NCI-H2227 (cell line): Measurements from ENCODE around the gene C5orf34.
"Not testable (repeated sequence)": the region's sequence is repeated elsewhere in the genome, so short reads cannot be mapped to it uniquely, and the experiment has no call there.

ENCODE experiments used
- DNase-seq: peaks from one replicate; lab custom pipeline; 2025; ENCODE audit not compliant: unreplicated experiment; lab: John Stamatoyannopoulos, UW

The C5orf34 gene

DNA sequence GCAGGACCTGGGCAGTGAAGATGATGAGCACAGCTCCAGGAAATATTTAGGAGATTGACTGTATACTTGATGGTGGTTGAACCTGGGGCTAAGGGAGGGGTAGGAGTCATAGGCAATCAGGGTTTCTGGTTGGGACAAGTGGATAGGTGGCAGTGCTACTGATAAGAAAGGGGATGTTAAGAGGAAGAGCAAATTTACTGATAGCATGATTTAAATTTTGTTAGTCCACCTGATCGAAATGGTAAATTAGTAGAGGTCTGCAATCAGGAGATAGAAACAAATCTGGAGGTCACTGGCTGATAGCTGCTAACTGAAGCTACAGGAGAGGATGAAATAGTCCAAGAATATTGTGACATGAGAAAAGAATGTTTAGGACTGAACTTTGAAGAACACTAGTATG is 5.7 kb upstream of the C5orf34 start:
- no peak for DNase-seq

DNA sequence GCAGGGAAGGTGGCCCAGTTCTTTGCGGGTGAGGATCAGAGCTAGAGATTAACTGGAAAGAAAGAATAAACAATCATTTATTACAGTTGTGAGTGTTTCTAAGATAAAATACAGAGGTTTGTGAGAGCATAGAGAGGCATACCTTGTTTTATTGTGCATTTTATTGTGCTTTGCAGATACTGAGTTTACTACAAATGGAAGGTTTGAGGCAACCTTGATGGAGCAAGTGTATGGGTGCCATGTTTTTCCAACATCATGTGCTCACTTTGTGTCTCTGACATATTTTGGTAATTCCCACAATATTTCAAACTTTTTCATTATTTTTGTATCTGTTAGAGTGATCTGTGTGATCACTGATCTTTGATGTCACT is 715 bp upstream of the C5orf34 start:
- peak; percentile 50 for DNase-seq

DNA sequence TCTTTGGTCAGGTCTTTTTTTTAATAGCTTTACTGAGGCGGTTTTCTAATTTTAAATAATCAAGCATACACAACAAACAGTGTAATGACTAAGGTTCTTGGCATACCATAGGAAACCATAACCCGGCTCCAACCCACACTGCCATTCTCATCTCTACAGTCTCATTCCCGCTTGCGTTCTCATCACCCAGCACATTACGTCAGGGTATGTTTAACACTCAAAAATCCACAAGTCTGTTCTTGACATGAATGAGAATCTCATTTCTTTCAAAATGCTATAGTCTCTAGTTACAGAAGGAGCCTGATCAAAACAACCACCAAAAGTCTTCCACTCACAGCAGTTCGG is 505 bp downstream of the C5orf34 start:
- peak; percentile 71 for DNase-seq

DNA sequence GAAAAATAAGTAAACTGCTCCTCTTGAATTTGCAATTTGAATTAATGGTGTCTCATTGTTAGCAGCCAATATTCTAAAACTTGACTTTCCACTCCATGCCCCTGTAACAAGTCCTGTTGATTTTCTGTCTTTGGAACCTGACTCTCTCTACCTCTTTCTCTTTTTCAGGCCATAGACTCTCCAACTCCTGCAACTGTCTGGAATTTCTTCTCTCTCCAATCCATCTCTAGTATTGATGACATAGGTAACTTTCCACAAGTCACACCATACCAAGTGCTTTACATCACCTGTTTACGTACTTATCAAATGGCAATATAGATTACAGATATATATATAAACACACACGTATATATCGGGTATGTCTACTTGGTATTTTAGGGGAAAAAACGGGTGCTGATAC is 923 bp downstream of the C5orf34 start:
- no peak for DNase-seq

DNA sequence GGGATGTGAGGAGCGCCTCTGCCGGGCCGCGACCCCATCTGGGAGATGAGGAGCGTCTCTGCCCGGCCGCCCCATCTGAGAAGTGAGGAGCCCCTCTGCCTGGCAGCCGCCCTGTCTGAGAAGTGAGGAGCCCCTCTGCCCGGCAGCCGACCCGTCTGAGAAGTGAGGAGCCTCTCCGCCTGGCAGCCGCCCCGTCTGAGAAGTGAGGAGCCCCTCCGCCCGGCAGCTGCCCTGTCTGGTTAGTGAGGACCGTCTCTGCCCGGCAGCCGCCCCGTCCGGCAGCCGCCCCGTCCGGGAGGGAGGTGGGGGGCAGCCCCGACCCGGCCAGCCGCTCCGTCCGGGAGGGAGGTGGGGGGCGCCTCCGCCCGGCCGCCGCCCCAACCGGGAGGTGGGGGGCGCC is 3.9 kb downstream of the C5orf34 start:
- DNase-seq: not testable (repeated sequence)

DNA sequence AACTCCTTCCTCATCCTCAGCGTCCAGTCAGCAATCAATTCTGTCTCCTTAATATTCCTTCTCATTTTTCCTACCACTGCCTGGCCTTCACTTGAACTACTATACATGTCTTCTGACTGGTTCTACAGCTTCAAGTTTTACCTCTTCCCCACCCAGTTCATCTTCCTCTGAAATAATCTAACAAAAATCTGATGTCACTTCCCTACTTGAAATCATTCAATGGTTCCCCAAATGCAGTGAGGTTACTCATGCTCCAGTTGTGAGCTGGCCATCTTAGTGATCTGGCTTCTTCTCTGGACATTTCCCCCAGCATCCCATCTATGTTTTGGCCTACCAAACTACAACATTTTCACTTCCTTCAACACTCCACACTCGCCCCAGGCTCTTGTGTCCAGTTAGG is 16.4 kb downstream of the C5orf34 start:
- no peak for DNase-seq

DNA sequence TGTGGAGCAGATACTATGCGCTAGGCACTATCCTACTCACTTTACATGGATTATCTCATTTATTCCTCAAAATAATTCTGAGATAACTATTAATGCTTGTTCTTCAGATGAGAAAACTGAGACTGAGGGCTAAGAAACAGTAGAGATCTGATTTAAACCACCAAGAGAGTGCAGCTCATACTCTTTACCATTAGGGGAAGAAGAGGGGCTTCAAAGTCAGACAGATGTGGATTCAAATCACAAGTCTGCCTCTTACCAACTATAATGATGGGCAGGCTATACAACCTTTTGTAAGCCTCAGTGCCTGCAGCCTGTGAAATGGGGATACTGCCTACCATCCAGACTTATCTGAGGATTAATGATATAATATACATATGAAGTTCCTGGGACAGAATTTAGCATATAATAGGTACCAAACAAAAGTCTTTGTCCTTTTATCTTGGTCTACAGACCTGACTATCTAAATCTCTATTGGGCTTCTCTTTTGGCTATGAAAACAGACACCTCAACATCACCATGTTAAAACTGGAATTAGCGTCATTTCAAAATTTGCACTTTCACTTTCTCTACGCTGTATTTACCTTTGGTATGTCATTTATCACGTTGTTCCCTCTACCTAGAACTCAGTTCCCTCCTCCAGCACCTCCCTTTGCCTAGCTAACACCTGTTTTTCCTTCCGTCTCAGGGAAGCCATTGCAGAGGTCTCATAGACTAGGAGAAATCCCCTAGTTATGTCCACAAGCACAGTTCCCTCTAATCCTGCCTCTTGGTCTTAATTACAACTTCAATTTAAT is 17.4 kb downstream of the C5orf34 start:
- no peak for DNase-seq

DNA sequence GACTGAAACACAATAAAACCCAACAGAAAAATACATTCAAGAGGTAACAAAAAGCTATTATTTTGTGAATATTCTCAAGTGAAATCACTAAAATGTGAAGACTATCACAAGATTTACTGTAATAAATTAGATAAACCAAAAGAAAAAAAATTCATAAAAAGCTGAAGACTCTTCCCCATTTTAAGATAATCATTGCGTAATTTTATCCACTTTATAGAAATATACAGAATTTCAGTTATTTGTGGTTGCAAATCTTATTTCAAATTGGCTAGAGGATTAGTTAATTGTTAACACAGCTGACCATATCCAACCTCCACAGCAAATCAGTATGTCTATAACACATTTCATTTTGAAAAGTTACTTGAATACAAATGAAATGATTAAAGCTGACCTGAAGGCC is 23.6 kb downstream of the C5orf34 start:
- DNase-seq: no peak

DNA sequence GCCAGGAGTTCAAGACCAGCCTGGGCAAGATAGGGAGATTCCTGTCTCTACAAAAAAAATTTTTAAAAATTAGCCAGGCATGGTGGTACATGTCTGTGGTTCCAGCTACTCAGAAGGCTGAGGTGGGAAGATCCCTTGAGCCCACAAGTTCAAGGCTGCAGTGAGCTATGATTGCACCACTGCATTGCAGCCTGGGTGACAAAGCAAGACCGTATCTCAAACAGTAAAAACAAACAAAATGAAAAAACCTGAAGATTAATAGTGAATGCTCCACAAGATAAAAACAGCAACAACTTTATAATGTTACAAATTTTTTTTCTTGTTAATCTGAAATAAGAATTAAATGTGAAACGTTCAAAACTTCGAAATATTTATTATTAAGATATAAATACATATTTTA is 28.6 kb downstream of the C5orf34 start:
- no peak for DNase-seq

DNA sequence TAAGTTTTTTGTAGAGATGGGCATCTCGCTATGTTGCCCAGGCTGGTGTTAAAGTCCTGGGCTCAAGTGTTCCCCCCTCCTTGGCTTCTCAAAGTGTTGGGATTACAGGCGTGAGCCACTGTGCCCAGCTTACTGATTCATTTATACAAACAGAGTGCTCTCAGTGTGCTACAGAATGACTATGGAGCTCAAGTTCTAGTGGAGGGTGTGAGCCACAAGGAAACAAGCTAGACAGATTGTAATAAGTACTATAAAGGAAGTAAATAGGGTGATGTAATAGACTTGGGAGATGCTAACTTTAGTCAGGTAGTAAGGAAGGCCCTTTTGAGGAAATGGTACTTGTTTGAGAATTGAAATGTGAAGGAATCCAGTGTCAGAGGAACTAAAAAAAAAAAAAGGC is 29.5 kb downstream of the C5orf34 start:
- no peak for DNase-seq

DNA sequence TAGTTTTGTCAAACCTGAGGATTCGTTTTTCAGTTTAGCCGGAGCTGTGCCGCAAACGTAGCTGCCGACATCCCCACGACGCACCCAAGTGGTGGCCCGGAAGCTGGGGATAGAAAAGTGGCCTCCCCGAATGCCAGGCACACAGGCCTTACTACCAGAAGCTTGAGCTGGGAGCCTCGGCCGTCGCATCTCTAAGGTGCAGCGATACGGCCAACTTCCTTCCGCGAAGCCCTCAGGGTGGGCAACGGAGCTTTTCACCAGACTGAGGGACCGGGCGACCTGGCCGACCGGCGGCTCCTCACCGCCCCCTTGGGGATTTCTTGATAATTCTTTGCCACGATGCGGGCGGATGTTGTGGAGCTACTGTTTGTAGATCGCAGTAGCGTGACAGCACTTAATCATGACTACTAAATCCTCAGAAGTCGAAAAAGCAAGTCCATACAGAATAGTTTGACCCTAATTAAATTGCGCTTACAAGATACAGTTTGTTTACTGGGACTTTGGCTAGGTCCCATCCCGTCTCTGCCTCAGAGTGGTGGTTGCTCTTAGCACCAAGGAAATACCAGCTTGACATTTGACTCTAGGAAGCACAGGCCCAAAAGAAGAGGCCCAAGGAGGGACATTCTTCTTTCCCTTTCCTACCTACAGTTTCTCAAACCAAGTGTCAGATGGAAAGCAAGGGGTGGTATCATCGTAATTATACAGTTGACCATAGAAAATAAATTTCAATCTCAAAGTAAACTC is 30.7 kb downstream of the C5orf34 start:
- DNase-seq: peak; percentile 92

DNA sequence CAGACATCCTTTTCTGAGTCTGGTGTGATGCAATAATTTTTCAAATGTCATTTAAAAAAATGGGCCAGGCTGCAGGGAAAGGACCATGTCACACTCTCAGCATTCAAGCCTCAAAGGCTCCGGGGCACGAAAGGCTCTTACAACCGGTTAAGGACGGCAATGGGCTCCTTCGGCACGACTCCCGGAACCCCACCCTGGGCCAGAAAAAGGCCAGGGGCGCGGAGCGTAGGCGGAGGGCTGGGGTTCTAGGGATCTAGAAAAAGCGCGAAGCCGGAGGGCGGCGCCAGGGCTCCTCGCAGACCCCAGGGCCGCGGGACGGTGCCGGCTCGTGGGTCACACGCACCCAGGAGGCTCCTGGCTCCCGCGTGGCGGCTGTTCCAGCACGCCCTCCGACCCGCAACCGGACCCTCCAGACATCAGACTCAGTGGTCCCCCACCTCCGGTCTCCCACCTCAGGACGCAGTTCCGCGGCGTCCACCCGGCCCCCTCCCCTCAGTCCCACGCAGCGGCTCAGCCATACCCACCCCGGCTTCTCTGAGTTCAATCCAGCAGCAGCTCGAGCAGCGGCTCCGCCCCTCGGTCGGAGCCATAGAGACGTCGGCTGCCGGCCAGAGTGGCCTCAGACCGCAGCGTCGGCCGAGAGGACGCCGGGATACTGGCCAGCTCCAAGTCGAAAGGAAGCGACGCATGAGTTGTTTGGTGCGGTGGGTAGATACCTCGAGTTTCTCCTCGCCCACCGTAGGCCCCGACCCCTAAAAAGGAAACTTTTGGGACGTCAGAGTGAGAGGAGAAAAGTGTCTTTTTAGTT is 31.4 kb downstream of the C5orf34 start, which contains the start of gene TMEM267:
Gene TMEM267, minus strand, starts transcription at position 568 of the 808 bp plus-strand sequence. CDS start 29,896 bp downstream, outside the sequence.
- peak; percentile 98 for DNase-seq

DNA sequence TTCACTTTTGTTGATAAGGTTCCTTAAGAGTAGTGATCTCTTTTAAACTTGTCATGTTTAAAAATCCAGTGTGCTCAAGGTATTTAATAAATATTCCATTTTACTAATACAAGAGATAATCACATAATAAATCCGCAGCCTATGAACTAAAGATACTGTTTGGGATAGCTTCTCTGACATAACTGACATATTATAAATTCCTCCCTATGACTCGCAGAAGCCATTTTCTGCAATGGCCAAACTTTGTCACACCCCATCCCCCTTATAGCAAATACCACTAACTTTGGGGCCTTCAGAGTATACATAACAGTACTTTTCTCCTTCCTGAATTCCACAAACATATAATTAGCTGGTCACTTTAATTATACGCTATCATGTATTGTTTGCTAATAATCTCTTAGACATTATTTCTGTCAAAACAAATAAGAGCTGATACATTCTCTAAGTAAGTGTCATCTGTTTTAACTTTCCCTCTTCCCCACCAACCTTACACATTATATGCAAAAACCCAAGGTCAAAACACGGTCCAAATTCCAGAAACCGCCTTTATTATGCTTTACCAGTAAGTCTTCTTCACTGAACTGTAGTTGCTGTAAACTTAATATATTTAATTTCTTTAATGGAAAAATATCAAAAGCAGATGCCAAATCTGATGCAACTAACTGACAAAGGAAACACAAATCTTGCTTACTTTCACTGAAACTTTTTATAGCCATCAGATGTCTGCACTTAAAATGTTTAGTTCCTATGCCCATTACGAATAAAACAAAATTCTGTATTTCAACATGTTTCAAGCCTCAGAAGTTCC is 32.3 kb downstream of the C5orf34 start:
- DNase-seq: no peak

DNA sequence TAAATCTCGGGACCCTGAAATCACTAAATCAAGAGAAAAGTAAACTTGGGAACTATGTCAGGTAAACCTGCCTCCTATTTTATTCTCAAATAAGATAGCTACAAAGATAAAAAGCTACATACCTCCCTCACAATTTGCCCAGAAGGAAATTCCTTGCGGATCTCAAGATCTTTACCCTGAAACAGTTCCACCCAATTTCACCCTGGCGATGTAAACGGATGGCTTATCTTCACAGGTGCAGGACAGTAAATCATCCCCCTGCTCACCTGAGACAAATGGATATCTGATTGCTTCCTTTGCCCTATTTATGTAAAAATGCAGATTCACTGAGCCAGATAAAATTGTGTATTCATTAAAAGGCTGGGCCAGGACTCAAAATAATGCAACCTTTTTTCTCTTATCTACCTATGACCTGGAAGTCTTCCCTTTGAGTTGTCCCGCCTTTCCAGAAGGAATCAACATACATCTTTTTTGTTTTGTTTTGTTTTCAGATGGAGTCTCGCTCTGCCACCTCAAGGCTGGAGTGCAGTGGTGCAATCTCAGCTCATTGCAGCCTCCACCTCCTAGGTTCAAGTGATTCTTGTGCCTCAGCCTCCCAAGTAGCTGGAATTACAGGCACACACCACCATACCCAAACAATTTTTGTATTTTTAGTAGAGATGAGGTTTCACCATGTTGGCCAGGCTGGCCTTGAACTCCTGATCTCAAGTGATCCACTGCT is 45.1 kb downstream of the C5orf34 start:
- no peak for DNase-seq

DNA sequence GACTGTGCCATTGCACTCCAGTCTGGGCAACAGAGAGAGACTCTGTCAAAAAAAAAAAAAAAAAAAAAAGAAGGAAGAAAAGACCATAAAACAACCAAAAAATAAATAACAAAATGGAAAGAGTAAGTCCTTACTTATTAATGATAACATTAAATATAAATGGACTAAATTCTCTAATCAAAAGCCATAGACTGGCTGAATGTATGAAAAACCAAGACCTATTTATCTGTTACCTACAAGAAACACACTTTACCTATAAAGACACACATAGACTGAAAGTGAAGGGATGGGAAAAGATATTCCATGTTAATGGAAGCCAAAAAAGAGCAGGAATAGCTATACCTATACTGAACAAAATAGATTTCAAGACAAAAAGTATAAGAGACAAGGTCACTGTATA is 47.8 kb downstream of the C5orf34 start:
- no peak for DNase-seq

DNA sequence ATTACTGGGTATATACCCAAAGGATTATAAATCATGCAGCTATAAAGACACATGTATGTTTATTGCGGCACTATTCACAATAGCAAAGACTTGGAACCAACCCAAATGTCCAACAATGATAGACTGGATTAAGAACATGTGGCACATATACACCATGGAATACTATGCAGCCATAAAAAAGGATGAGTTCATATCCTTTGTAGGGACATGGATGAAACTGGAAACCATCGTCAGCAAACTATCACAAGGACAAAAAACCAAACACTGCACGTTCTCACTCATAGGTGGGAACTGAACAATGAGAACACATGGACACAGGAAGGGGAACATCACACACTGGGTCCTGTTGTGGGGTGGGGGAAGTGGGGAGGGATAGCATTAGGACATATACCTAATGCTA is 49.5 kb downstream of the C5orf34 start:
- not testable (repeated sequence) for DNase-seq

DNA sequence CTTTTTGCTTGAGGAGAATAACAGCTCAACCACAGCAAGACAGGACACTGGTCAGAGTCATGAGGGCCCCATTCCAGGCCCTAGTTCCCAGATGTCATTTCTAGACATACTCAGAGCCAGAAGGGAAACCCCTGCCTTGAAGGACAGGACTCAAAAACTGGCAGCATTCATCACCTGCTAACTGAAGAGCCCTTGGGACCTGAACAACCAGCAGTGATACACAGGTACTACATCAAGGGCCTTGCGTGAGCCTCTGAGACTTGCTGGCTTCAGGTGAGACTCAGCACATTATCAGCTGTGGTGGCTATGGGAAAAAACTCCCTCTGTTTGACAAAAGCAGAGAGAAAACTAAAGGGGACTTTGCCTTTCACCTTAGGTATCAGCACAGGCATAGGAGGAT is 53.9 kb downstream of the C5orf34 start:
- DNase-seq: no peak

DNA sequence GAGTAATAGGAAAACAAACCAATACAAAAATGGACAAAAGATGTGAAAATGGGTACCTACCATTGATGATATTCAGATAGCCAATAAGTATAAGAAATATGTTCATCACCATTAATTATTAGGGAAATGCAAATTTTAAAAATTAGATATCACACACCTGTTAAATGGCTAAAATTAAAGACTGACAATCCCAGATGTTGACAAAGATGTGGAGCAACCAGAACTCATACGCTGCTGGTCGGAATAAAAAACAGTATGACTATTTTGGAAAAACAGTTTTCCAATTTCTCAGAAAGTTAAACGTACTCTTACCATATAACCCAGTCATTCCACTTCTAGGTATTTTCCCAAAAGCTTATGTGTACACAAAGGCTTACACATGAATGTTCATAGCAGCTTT is 58.4 kb downstream of the C5orf34 start:
- no peak for DNase-seq

DNA sequence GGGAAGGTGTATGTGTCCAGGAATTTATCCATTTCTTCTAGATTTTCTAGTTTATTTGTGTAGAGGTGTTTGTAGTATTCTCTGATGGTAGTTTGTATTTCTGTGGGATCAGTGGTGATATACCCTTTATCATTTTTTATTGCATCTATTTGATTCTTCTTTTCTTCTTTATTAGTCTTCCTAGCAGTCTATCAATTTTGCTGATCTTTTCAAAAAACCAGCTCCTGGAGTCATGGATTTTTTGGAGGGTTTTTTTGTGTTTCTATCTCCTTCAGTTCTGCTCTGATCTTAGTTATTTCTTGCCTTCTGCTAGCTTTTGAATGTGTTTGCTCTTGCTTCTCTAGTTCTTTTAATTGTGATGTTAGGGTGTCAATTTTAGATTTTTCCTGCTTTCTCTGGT is 73.4 kb downstream of the C5orf34 start:
- not testable (repeated sequence) for DNase-seq

DNA sequence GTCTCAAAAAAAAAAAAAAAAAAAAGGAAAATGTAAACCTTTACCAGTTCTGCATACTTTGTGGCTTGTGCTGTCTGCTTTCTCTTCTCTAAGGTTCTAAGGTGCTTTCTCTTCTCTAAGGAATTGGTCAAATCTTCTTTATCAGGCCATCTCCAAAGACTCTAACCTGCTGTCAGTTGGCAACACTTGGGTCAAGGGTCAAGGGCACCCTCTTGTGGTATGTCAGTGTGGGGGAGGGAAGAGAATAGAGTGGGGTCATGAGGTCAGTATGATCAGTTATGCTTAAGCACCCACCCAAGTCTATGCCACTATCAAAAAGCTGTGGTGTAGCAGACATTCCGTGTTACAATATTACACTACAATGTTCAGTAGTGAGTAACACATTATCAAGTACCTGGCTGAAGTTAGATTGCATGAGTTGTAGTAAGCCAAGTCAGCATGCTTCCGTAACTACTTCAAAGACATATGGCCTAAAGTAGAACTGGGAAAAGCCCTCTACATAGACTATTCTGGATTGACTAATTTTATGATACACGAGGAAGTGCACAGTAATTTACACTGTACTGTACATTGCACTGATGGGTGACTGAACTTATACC is 77.8 kb downstream of the C5orf34 start:
- DNase-seq: no peak
